ENCODE results near the gene ATN1.
"Not testable (repeated sequence)": the region's sequence is repeated elsewhere in the genome, so short reads cannot be mapped to it uniquely, and the experiment has no call there.

Gene ATN1, protein sequence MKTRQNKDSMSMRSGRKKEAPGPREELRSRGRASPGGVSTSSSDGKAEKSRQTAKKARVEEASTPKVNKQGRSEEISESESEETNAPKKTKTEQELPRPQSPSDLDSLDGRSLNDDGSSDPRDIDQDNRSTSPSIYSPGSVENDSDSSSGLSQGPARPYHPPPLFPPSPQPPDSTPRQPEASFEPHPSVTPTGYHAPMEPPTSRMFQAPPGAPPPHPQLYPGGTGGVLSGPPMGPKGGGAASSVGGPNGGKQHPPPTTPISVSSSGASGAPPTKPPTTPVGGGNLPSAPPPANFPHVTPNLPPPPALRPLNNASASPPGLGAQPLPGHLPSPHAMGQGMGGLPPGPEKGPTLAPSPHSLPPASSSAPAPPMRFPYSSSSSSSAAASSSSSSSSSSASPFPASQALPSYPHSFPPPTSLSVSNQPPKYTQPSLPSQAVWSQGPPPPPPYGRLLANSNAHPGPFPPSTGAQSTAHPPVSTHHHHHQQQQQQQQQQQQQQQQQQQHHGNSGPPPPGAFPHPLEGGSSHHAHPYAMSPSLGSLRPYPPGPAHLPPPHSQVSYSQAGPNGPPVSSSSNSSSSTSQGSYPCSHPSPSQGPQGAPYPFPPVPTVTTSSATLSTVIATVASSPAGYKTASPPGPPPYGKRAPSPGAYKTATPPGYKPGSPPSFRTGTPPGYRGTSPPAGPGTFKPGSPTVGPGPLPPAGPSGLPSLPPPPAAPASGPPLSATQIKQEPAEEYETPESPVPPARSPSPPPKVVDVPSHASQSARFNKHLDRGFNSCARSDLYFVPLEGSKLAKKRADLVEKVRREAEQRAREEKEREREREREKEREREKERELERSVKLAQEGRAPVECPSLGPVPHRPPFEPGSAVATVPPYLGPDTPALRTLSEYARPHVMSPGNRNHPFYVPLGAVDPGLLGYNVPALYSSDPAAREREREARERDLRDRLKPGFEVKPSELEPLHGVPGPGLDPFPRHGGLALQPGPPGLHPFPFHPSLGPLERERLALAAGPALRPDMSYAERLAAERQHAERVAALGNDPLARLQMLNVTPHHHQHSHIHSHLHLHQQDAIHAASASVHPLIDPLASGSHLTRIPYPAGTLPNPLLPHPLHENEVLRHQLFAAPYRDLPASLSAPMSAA (N-terminal part only)

DNA sequence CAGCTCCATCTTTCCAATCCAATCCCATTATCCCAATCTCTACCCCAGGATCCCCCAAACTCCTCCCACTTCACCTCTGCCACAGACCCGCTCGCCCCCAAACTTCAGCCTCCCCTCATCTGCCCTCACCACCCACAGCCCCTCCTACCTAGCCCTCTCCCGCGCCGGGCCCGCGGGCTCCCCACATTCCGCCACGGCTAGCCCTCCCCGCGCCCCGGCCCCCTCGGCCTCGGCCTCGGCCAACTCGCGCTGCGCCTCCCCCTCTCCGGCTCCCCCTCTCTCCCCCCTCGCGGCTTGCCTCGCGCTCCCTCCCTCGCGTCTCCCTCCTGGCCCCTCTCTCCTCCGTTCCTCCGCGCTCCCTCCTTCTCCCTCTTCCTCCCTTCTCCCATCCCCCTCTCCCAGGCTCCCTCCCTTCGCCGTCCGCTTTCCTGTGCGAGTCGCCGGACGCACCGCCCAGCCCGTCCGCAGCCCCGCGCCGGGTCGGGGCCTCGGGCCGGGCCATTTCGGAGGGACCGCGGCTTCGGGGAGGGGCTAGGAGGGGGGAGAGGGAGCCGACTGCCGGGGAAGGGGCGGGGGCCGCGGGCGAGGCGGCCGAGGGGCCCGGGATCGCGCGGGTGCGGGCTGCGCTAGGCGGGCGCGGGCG, at the start of gene ATN1:
TSS of gene ATN1 (plus strand) at position 581 of the 643 bp plus-strand sequence. CDS start 6,043 bp downstream, outside the sequence.
- peak; percentile 77 for DNase-seq (ENCODE audit: low read depth)
- TF ChIP-seq, protein P1, sequence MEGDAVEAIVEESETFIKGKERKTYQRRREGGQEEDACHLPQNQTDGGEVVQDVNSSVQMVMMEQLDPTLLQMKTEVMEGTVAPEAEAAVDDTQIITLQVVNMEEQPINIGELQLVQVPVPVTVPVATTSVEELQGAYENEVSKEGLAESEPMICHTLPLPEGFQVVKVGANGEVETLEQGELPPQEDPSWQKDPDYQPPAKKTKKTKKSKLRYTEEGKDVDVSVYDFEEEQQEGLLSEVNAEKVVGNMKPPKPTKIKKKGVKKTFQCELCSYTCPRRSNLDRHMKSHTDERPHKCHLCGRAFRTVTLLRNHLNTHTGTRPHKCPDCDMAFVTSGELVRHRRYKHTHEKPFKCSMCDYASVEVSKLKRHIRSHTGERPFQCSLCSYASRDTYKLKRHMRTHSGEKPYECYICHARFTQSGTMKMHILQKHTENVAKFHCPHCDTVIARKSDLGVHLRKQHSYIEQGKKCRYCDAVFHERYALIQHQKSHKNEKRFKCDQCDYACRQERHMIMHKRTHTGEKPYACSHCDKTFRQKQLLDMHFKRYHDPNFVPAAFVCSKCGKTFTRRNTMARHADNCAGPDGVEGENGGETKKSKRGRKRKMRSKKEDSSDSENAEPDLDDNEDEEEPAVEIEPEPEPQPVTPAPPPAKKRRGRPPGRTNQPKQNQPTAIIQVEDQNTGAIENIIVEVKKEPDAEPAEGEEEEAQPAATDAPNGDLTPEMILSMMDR (conservative IDR thresholded peaks at IDR 0.05; ENCODE audit: low read length) = no peak
- peak within 1 kb of the TSS; percentile 85 for H3K4me3 ChIP-seq (ENCODE audit: low read length)

DNA sequence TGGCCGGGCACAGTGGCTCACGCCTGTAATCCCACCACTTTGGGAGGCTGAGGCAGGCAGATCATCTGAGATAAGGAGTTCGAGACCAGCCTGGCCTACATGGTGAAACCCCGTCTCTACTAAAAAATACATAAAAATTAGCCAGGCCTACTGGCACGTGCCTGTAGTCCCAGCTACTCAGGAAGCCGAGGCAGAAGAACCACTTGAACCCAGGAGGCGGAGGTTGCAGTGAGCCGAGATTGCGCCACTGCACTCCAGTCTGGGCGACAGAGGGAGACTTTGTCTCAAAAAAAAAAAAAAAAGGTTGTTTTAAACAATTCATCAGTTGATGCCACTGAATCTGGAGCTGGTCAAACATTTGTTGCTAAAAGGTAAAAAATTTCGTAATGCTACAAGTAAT, 47.9 kb upstream of the ATN1 start:
- not testable (repeated sequence) for DNase-seq (ENCODE audit: low read depth); H3K4me3 ChIP-seq (ENCODE audit: low read length)

DNA sequence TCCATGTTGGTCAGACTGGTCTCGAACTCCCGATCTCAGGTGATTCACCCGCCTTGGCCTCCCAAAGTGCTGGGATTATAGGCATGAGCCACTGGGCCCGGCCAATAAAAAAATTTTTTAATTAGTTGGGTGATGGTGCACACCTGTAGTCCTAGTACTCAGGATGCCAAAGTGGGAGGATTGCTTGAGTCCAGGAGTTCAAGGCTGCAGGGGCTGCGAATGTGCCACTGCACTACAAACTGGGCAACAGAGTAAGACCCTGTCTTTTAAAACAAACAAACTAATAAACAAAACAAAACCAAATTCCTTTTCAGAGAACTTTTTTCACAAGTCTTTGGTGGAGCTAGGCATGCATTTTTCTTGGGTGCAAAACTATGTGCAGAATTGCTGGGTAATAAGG, 44.5 kb upstream of the ATN1 start:
- no peak overlapping the region for H3K4me3 ChIP-seq (ENCODE audit: low read length)
- no peak for DNase-seq (ENCODE audit: low read depth)
- TF ChIP-seq, protein P1 (conservative IDR thresholded peaks at IDR 0.05; ENCODE audit: low read length) = no peak

DNA sequence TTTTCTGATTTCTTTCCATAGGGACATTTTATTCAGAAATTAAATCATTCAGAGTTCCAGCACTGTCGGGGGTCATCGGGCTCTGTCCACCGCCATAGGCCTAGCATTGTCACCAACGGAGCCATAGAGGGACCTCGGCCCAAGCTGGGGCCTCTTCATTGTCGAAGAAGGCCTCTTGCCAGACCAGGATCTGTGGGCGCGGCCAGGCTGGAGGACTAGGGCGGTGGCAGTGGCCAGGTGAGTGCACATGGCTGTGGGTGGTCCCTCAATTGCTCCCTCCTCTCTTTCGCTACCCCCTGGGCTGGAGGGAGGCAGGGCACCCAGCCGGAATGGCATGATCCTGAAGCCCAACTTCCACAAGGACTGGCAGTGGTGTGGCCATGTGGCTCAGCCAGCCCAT, 44.1 kb upstream of the ATN1 start:
- TF ChIP-seq, protein P1 (conservative IDR thresholded peaks at IDR 0.05; ENCODE audit: low read length) = no peak
- no peak overlapping the region for H3K4me3 ChIP-seq (ENCODE audit: low read length)
- no peak for DNase-seq (ENCODE audit: low read depth)

DNA sequence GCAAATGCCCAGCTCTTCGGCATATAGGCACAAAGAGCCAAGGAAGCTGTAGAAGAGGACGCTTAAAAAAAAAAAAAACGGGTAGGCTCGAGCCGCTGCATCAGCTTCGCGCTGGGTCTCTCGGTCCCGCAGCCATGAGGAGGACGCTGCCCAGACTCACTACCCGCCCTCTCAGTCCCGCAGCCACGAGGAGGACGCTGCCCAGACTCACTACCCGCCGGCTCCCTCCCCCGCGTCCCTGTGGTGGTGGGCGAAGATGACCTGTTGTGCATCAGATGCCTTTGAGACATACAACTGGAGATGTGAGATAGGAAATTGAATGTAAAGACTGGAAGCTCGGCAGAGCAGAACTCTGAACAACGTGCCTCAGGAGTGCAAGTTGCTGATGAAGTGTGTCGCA, 43.2 kb upstream of the ATN1 start:
- no peak for DNase-seq (ENCODE audit: low read depth)
- no peak overlapping the region for H3K4me3 ChIP-seq (ENCODE audit: low read length)
- TF ChIP-seq, protein P1 (conservative IDR thresholded peaks at IDR 0.05; ENCODE audit: low read length) = no peak

DNA sequence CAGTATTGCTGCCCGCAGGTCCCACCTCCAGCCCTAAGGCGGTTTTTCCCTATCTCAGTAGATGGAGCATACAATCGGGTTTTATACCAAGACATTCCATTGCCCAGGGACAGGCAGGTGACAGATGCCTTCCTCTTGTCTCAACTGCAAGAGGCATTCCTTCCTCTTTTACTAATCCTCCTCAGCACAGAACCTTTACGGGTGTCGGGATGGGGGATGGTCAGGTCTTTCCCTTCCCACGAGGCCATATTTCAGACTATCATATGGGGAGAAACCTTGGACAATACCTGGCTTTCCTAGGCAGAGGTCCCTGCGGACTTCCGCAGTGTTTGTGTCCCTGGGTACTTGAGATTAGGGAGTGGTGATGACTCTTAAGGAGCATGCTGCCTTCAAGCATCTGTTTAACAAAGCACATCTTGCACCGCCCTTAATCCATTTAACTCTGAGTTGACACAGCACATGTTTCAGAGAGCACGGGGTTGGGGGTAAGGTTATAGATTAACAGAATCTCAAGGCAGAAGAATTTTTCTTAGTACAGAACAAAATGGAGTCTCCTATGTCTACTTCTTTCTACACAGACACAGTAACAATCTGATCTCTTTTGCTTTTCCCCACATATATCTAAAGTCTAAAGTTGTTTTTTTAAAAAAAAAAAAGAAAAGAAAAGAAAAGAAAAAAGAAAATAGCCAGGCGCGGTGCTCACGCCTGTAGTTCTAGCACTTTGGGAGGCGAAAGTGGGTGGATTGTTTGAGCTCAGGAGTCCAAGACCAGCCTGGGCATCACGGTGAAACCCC, 41.4 kb upstream of the ATN1 start:
- H3K4me3 ChIP-seq (ENCODE audit: low read length); DNase-seq (ENCODE audit: low read depth): not testable (repeated sequence)

DNA sequence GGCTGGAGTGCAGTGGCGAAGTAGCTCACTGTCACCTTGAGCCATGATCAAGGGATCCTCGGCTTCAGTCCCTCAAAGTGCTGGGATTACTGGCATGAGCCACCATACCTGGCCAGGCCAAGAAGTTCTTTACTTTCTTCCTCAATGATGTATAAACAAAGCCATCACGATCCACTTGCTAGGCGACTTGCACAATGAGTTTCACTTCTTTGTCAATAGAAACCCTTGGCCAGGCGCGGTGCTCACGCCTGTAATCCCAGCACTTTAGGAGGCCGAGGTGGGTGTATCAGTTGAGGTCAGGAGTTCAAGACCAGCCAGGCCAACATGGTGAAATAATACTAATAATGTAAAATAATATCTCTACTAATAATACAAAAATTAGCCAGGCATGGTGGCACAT, 40.3 kb upstream of the ATN1 start:
- no peak overlapping the region for H3K4me3 ChIP-seq (ENCODE audit: low read length)
- TF ChIP-seq, protein P1 (conservative IDR thresholded peaks at IDR 0.05; ENCODE audit: low read length) = no peak
- DNase-seq (ENCODE audit: low read depth) = no peak
